ENCODE results near the gene RBM39. TPM values are rescaled to one million over a fixed set of nuclear protein-coding genes. Genes with fewer than 3 reads are reported as not detected.
"Not testable (repeated sequence)": the region's sequence is repeated elsewhere in the genome, so short reads cannot be mapped to it uniquely, and the experiment has no call there.

The RBM39 gene
- polyA plus RNA-seq = 100 to 1,000 TPM; 120 to 203 (median 142) TPM

GRCh38 chr20:35741892-35742740, at the start of gene RBM39:
RBM39 (minus strand) TSS chr20:35742260; CDS start chr20:35740874, 1,386 bp downstream.
- Mint-ChIP-seq H3K4me1 (peaks cover 52 to 58% of the 10 kb centered on the region in 2 donors), H3K36me3 (peaks cover 29 to 32% (median 30%) of the 10 kb centered on the region in 3 donors), H3K4me3 (peak within 1 kb of the TSS; percentile 97 to 100 (median 99))

GRCh38 chr20:35791821-35792220, 49.8 kb upstream of the RBM39 start:
- Mint-ChIP-seq H3K36me3 (peaks cover 0 to 3% (median 0%) of the 10 kb centered on the region in 3 donors), H3K4me3 (no peak overlapping the region), H3K27ac (peak overlapping the region in 4 of 6 donors; percentile 19 to 51 (median 39)), H3K4me1 (peaks cover 21 to 41% of the 10 kb centered on the region in 2 donors), H3K9me3 (no peaks in the 10 kb centered on the region), H3K27me3 (ENCODE audit: low read depth in 3 of 3) (peaks cover 0 to 2% (median 1%) of the 10 kb centered on the region in 3 donors)
- DNase-seq = no peak

More at GRCh38 chr20:35741892-35742740, at the start of gene RBM39:
- DNase-seq = peak; percentile 99 to 100 (median 100)
- Mint-ChIP-seq H3K9me3 (no peaks in the 10 kb centered on the region), H3K27me3 (ENCODE audit: low read depth in 3 of 3) (peaks cover 16 to 40% (median 26%) of the 10 kb centered on the region in 3 donors), H3K27ac (peak within 1 kb of the TSS; percentile 97 to 100 (median 100))

GRCh38 chr20:35791097-35791496, 49.0 kb upstream of the RBM39 start:
- H3K4me1 Mint-ChIP-seq = peaks cover 15 to 38% of the 10 kb centered on the region in 2 donors
- no peak overlapping the region for H3K4me3 Mint-ChIP-seq
- peak overlapping the region in 1 of 6 donors; percentile 19 for H3K27ac Mint-ChIP-seq

GRCh38 chr20:35788796-35789195, 46.7 kb upstream of the RBM39 start:
- Mint-ChIP-seq H3K36me3 (peaks cover 0 to 3% (median 0%) of the 10 kb centered on the region in 3 donors), H3K27me3 (ENCODE audit: low read depth in 3 of 3) (peaks cover 0 to 2% (median 1%) of the 10 kb centered on the region in 3 donors), H3K4me3 (no peak overlapping the region), H3K4me1 (peaks cover 11 to 22% of the 10 kb centered on the region in 2 donors), H3K27ac (peak overlapping the region in 5 of 6 donors; percentile 27 to 86 (median 60)), H3K9me3 (no peaks in the 10 kb centered on the region)
- DNase-seq = no peak

More at GRCh38 chr20:35791097-35791496, 49.0 kb upstream of the RBM39 start:
- Mint-ChIP-seq H3K36me3 (peaks cover 0 to 3% (median 0%) of the 10 kb centered on the region in 3 donors), H3K9me3 (no peaks in the 10 kb centered on the region), H3K27me3 (ENCODE audit: low read depth in 3 of 3) (peaks cover 0 to 2% (median 1%) of the 10 kb centered on the region in 3 donors)
- no peak for DNase-seq

- not testable (repeated sequence) for H3K27ac Mint-ChIP-seq; H3K27me3 Mint-ChIP-seq (ENCODE audit: low read depth in 3 of 3); H3K4me3 Mint-ChIP-seq; H3K36me3 Mint-ChIP-seq; H3K9me3 Mint-ChIP-seq; DNase-seq
- peaks cover 8 to 17% of the 10 kb centered on the region in 2 donors for H3K4me1 Mint-ChIP-seq
Observed at GRCh38 chr20:35785541-35785940, 43.5 kb upstream of the RBM39 start.

GRCh38 chr20:35783811-35784210, 41.8 kb upstream of the RBM39 start:
- not testable (repeated sequence) for H3K4me3 Mint-ChIP-seq; H3K9me3 Mint-ChIP-seq; DNase-seq; H3K27ac Mint-ChIP-seq; H3K36me3 Mint-ChIP-seq; H3K27me3 Mint-ChIP-seq (ENCODE audit: low read depth in 3 of 3)
- peaks cover 10 to 25% of the 10 kb centered on the region in 2 donors for H3K4me1 Mint-ChIP-seq

GRCh38 chr20:35776513-35777101, 34.5 kb upstream of the RBM39 start:
- DNase-seq = no peak
- Mint-ChIP-seq H3K4me1 (peaks cover 55 to 72% of the 10 kb centered on the region in 2 donors), H3K27ac (peak overlapping the region; percentile 77 to 90 (median 86)), H3K36me3 (peaks cover 6 to 8% (median 7%) of the 10 kb centered on the region in 3 donors), H3K4me3 (peak overlapping the region in 1 of 5 donors; percentile 7), H3K27me3 (ENCODE audit: low read depth in 3 of 3) (peaks cover 5 to 11% (median 7%) of the 10 kb centered on the region in 3 donors), H3K9me3 (no peaks in the 10 kb centered on the region)

- peaks cover 3 to 8% (median 7%) of the 10 kb centered on the region in 3 donors for H3K36me3 Mint-ChIP-seq
- peaks cover 68 to 74% of the 10 kb centered on the region in 2 donors for H3K4me1 Mint-ChIP-seq
Observed at GRCh38 chr20:35774391-35774790, 32.3 kb upstream of the RBM39 start.

GRCh38 chr20:35773154-35773751, 31.2 kb upstream of the RBM39 start:
- H3K27ac Mint-ChIP-seq = peak overlapping the region; percentile 96 to 99 (median 98)
- peaks cover 75 to 78% of the 10 kb centered on the region in 2 donors for H3K4me1 Mint-ChIP-seq

More at GRCh38 chr20:35774391-35774790, 32.3 kb upstream of the RBM39 start:
- Mint-ChIP-seq H3K27me3 (ENCODE audit: low read depth in 3 of 3) (peaks cover 9 to 15% (median 11%) of the 10 kb centered on the region in 3 donors), H3K9me3 (no peaks in the 10 kb centered on the region), H3K27ac (peak overlapping the region; percentile 96 to 99 (median 98)), H3K4me3 (peak overlapping the region; percentile 82 to 94 (median 86))
- no peak for DNase-seq

GRCh38 chr20:35772563-35773058, 30.6 kb upstream of the RBM39 start:
- H3K4me1 Mint-ChIP-seq = peaks cover 80 to 83% of the 10 kb centered on the region in 2 donors
- no peak for DNase-seq
- peak overlapping the region; percentile 96 to 99 (median 98) for H3K27ac Mint-ChIP-seq
- H3K36me3 Mint-ChIP-seq = peaks cover 3 to 4% (median 3%) of the 10 kb centered on the region in 3 donors
- H3K27me3 Mint-ChIP-seq (ENCODE audit: low read depth in 3 of 3) = peaks cover 9 to 22% (median 19%) of the 10 kb centered on the region in 3 donors
- H3K4me3 Mint-ChIP-seq = peak overlapping the region; percentile 82 to 94 (median 86)
- H3K9me3 Mint-ChIP-seq = no peaks in the 10 kb centered on the region

More at GRCh38 chr20:35773154-35773751, 31.2 kb upstream of the RBM39 start:
- Mint-ChIP-seq H3K36me3 (peaks cover 3 to 4% (median 3%) of the 10 kb centered on the region in 3 donors), H3K4me3 (peak overlapping the region; percentile 82 to 94 (median 86)), H3K27me3 (ENCODE audit: low read depth in 3 of 3) (peaks cover 9 to 16% (median 15%) of the 10 kb centered on the region in 3 donors), H3K9me3 (no peaks in the 10 kb centered on the region)
- DNase-seq = peak; percentile 47 to 57 (median 50)

- DNase-seq = peak; percentile 99 to 100 (median 99)
- Mint-ChIP-seq H3K36me3 (peaks cover 3 to 4% (median 3%) of the 10 kb centered on the region in 3 donors), H3K9me3 (no peaks in the 10 kb centered on the region), H3K27ac (peak within 1 kb of the TSS; percentile 99 to 100 (median 100)), H3K4me3 (peak within 1 kb of the TSS; percentile 83 to 94 (median 86)), H3K4me1 (peaks cover 80 to 83% of the 10 kb centered on the region in 2 donors), H3K27me3 (ENCODE audit: low read depth in 3 of 3) (peaks cover 9 to 20% (median 19%) of the 10 kb centered on the region in 3 donors)
Observed at GRCh38 chr20:35771689-35772562, 29.9 kb upstream of the RBM39 start, which contains the start of gene PHF20. PHF20 (plus strand) TSS chr20:35772015; CDS start chr20:35801523, 29,508 bp downstream.

- H3K36me3 Mint-ChIP-seq = peaks cover 0 to 4% (median 3%) of the 10 kb centered on the region in 3 donors
- H3K9me3 Mint-ChIP-seq = no peaks in the 10 kb centered on the region
- H3K27ac Mint-ChIP-seq = peak overlapping the region; percentile 99 to 100 (median 100)
- peak overlapping the region; percentile 81 to 85 (median 83) for H3K4me3 Mint-ChIP-seq
- no peak for DNase-seq
- H3K4me1 Mint-ChIP-seq = peaks cover 79 to 82% of the 10 kb centered on the region in 2 donors
- H3K27me3 Mint-ChIP-seq (ENCODE audit: low read depth in 3 of 3) = peaks cover 12 to 20% (median 19%) of the 10 kb centered on the region in 3 donors
Observed at GRCh38 chr20:35771367-35771688, 29.3 kb upstream of the RBM39 start.

Data from immature natural killer cell (primary cell).